TTC549 (cell line): Measurements from ENCODE around the gene MUC3A.

ENCODE experiments used
- FAIRE-seq: peaks from 2 replicates; lab custom pipeline; 2012; peaks lifted over from hg19 to GRCh38; lab: Jason Lieb, UNC

MUC3A gene

DNA sequence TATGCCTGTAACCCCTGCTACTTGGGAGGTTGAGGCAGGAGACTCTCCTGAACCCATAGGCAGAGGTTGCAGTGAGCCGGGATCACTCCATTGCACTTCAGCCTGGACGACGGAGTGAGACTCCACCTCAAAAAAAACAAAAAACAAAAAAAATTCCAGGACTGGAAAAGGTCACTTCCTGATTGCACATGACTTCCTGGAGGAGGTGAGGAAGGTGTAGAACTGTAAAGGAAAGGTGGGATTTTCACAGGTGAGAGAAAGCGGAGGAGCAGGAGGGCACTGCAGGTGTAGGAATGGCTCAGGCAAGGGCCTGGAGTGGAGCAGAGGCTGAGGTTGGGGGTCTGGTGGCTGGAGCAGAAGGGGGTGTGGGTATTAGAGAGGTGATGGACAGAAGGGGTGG, 3.2 kb upstream of the MUC3A start:
- FAIRE-seq: no peak

DNA sequence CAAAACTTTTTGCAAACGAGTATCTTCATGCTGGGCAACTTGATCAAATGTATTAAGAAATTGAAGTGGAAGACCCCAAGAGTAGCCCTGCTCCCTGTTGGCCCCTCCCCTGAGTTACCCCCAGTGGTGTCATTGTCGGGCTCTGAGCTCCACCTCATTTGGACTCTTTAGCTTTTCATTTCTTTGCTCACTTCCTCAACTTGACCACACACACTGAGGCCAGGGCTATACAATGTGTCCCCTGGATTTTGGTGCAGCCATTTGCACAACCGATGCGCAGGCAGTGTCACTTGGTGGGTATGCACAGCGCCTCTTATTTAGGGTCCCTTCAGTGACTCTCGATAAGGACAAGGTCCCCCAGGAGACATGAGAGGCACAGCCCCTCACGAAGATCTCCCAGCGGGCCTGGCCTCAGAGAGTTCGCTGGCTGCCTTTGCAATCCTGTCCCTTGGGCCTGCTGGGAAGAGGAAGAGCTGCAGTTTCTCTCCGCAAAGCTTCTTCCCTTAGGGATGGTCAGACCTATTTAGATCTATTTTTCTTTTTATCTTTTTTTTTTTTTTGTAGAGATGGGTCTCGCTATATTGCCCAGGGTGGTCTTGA, 2.5 kb upstream of the MUC3A start:
- no peak for FAIRE-seq

DNA sequence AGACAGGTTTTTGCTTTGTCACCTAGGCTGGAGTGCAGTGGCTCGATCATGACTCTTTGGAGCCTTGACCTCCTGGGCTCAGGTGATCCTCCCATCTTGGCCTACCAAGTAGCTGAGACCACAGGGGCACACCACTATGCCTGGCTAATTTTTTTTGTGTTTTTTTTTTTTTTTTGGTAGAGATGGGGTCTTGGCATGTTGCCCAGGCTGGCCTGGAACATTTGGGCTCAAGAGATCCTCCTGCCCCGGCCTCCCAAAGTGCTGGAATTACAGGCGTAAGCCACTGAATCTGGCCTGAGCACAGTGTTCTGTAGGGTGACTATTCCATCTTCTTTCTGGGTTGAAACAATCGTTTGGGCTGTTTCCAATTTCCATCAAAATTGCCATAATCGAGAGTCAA, 1.5 kb upstream of the MUC3A start:
- no peak for FAIRE-seq

DNA sequence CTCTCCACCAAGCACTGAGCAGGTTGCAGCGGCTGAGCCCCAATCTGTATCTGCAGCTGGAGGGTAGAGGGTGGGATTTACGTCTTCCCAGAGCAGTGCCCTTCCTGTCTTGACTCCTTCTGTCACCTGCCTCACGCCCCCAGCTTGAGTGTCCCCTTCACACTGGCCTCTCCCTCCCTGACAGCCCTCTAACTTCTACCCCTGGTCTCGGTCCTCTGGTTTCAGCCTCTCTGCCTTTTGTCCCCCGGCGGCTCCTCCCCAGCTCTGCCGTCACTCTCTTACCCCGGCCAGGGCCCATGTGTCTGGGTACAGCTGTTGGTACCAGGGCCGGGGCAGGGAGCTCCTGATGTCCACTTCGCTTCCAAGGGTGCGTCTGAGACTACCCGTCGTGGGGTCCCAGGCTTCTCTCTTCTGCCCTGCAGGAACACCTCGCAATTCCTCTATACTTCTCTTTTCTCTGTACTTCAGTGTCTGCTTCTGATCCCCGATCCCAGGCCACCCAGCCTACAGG, 654 bp downstream of the MUC3A start:
- no peak for FAIRE-seq

DNA sequence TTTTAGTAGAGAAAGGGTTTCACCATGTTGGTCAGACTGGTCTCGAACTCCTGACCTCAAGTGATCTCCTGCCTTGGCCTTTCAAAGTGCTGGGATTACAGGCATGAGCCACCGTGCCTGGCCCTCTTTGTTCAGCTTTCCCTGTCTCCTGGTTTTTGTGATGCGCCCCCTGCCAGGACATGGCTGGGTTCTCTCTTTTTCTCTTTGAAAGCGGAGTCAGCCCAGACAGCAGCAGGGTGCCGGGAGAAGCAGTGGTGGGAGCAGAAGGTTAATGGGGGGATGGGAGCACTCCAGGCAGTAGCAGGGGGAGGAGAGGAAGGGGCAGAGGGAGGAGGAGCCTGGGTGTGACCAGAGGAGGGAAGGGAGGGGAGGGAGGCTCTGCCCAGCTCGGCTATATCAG, 1.8 kb downstream of the MUC3A start:
- FAIRE-seq: no peak

DNA sequence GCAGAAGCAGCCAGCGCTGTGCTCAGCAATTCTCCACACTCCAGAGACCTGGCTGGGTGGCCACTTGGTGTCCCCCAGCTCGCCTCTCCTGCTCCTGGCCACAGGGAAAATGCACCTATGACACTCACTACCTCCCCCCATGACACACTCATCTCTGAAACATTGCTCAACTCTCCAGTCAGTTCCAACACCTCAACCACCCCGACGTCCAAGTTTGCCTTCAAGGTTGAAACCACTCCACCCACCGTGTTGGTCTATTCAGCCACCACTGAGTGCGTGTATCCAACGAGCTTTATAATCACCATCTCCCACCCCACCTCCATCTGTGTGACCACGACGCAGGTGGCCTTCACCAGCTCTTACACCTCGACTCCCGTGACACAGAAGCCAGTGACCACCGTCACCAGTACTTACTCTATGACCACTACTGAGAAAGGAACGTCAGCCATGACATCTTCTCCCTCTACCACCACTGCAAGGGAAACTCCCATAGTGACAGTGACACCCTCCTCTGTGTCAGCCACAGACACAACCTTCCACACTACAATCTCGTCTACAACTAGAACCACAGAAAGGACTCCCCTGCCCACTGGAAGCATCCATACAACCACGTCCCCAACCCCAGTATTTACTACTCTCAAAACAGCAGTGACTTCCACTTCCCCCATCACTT, 2.7 kb downstream of the MUC3A start:
- FAIRE-seq: no peak

DNA sequence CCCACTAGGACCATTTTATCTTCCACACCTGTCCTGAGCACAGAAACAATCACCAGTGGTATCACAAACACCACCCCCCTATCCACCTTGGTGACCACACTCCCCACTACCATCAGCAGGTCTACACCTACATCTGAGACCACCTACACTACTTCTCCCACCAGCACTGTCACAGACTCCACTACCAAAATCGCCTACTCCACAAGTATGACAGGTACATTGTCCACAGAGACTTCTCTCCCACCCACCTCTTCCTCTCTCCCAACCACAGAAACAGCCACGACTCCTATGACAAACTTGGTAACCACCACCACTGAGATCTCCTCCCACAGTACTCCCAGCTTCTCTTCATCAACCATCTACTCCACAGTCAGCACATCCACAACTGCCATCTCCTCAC, 3.3 kb downstream of the MUC3A start:
- FAIRE-seq: no peak

DNA sequence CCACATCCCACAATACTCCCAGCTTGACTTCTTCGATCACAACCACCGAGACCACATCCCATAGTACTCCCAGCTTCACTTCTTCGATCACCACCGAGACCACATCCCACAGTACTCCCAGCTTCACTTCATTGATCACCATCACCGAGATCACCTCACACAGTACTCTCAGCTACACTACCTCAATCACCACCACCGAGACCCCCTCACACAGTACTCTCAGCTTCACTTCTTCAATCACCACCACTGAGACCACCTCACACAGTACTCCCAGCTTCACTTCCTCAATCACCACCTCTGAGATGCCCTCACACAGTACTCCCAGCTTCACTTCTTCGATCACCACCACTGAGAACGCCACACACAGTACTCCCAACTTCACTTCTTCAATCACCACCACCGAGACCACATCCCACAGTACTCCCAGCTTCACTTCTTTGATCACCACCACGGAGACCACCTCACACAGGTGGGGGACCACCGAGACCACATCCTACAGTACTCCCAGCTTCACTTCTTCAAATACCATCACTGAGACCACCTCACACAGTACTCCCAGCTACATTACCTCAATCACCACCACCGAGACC, 8.6 kb downstream of the MUC3A start:
- no peak for FAIRE-seq

DNA sequence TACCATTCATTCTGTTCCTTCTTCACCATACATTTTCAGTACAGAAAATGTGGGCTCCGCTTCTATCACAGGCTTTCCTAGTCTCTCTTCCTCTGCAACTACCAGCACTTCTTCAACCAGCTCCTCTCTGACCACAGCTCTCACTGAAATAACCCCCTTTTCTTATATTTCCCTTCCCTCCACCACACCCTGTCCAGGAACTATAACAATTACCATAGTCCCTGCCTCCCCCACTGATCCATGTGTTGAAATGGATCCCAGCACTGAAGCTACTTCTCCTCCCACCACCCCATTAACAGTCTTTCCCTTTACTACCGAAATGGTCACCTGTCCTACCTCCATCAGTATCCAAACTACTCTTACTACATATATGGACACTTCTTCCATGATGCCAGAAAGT, 10.6 kb downstream of the MUC3A start:
- FAIRE-seq: no peak

DNA sequence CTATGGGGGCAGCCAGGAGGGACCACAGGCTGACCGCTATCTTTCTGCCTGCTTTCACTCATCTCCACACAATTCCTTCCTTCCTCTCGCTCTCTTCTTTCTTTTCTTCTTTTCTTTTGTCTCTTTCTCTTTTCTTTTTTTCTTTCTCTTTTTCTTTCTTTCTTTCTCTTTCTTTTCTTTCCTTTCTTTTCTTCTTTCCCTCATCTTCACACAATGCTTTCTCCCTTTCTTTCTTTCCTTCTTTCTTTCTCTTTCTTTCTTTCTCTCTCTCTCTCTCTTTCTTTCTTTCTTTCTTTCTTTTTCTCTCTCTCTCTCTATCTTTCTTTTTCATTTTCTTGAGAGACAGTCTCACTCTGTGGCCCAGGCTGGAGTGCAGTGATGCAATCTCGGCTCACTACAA, 13.2 kb downstream of the MUC3A start:
- no peak for FAIRE-seq

DNA sequence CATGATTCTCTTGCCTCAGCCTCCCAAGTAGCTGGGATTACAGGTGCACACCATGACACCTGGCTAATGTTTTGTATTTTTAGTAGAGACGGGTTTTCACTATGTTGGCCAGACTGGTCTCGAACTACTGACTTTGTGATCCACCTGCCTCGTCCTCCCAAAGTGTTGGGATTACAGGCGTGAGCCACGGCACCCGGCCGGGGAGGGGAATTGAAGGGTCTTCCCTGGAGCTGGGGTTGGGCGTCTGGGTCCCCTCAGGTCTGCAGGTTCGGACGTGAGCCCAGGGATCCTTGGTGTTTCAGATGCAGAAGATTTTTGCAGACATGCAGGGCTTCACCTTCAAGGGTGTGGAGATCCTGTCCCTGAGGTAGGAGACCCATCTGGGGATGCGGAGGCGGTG, 14.1 kb downstream of the MUC3A start:
- no peak for FAIRE-seq

DNA sequence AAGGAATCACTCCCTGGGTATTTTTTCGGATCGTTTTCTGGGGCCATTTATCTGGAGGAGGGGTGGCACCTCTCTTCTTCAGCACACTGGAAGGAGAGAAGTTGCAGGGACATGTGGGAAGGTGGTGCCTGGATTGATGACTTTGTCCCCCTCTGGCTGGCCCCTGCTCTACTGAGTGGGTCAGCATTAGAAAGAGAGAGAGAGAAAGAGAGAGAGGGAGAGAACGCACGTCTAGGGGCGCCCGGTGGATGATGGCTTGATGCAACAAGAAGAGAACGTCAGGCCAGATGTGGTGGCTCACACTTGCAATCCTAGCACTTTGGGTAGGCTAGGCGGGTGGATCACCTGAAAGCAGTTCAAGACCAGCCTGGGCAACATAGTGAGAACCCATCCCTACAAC, 14.5 kb downstream of the MUC3A start:
- FAIRE-seq: no peak

DNA sequence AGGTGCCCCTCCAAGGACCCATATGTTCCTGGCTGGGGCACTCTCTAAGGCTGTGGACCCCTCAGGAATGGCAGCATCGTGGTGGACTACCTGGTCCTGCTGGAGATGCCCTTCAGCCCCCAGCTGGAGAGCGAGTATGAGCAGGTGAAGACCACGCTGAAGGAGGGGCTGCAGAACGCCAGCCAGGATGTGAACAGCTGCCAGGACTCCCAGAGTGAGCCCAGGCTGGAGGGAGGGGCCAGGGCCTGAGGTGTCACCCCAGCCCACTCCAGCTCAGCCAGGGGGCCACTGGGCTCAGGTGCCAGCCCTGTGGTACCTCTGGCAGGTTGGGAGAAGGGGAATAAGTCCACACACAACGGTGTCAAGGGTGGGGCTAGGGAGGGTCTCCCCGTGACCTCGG, 15.3 kb downstream of the MUC3A start:
- FAIRE-seq: no peak

DNA sequence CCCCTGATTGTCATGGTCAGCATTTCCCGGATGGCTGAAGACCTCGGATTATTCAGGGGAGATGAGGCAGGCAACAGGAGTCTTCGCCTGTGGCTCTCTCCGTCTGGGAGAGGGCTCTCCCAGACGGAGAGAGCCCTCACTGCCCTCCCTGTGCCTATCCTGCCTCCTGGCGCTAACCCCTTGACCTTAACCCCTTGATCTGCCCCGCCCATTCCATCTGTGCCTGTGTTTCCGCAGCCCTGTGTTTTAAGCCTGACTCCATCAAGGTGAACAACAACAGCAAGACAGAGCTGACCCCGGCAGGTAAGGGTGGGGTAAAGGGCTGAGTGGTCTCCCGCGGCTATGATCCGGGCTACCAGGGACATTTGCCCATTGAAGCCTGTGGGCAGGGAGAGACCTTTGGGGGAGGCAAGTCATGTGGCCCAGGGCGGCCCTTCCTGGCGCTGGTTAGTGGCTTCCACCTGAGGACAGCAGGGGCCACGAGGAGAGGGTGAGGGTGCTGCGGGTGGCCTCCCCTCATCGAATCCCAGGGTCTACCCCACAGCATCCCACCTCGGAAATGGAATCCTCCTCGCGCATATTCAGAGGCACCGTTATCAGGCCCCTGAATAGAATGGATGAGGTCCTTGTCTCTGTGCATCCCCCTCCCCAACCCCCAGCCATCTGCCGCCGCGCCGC, 15.8 kb downstream of the MUC3A start:
- no peak for FAIRE-seq

DNA sequence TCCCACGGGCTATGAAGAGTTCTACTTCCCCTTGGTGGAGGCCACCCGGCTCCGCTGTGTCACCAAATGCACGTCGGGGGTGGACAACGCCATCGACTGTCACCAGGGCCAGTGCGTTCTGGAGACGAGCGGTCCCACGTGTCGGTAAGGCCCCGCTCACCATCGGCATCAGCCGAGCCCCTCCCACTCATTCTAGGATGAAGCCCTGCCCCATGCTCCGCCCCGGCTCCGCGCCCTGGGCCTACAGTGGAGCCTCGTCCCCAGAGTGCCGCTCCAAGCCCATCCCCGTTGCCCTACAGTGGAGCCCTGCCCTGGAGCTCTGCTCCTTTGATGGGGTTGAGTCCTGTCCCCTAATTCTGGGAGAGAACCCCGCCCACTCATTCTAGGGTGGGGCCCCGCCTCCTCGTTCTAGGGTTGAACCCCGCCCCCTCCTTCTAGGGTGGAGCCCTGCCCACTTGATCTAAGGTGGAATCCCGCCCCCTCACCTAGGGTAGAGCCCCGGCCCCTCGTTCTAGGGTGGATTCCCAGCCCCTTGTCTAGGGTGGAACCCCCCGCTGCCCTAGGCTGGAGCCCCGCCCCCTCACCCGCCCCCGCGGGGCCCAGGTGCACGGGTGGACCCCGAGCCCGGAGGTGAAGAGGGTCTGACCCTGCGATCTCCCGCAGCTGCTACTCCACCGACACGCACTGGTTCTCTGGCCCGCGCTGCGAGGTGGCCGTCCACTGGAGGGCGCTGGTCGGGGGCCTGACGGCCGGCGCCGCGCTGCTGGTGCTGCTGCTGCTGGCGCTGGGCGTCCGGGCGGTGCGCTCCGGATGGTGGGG, 16.6 kb downstream of the MUC3A start:
- FAIRE-seq: no peak

DNA sequence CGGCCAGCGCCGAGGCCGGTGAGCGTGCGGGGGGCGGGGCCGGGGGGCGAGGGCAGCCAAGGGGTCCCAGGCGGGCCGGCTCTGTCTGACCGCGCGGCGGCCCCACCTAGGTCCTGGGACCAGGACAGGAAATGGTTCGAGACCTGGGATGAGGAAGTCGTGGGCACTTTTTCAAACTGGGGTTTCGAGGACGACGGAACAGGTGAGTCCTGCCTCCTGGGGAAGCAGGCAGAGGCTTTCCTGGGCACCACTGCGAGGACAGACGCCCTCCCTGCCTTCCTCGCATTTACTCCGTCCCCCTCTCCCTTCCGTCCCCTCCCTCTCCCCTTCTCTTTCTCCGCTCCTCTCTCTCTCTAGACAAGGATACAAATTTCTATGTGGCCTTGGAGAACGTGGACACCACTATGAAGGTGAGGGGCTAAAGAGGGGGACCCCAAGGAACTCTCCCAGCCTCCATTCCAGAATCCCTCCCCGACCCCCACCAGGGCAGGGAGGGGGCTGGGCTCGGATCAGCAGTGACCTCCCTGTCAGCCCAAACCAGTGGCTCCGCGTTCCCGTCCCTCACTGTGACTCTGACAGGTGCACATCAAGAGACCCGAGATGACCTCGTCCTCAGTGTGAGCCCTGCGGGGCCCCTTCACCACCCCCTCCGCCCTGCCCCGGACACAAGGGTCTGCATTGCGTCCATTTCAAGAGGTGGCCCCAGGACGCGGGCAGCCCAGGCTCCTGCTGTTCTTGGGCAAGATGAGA, 17.4 kb downstream of the MUC3A start:
- FAIRE-seq: no peak

DNA sequence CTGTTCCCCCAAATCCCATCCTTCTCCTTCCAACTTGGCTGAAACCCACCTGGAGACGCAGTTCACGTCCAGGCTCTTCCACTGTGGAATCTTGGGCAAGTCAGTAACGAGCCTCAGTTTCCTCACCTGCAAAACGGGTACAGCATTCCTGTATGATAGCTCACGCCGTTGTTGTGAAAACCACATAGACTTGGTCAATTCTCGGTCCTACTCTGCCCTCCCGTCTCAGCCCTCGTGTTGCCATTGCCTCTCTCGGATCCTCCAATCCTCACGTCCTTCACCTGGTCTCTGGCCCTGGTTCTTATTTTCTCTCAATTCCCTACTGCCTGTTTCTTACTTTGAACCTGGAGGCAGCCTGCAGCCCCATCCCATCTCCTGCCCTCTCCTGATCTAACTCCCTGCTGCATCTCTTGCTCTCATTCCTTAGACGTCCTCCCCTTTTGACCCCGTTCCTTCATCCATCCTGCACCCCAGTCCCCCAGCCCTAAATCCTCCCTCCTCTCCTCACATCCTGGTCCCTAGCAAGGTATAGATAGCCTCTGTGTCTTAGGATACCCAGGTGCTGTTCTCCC, 18.0 kb downstream of the MUC3A start:
- FAIRE-seq: no peak

DNA sequence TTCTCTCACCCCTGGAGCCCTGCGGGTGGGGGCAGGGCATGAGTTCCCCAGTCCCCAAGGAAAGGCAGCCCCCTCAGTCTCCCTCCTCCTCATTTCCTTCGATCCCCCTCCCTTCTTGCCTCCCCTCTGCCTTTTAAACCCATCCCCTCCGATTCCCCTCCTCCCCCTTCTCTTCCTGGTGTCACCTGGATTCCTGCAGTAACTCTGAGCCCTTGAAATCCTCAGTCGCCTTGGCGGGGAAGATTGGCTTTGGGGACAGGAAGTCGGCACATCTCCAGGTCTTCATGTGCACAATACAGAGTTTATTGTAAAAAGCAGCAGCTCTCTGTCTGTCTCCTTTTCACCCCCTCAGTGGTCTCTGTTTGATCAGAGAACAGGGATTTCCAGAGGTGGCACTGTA, 18.7 kb downstream of the MUC3A start:
- FAIRE-seq: no peak

DNA sequence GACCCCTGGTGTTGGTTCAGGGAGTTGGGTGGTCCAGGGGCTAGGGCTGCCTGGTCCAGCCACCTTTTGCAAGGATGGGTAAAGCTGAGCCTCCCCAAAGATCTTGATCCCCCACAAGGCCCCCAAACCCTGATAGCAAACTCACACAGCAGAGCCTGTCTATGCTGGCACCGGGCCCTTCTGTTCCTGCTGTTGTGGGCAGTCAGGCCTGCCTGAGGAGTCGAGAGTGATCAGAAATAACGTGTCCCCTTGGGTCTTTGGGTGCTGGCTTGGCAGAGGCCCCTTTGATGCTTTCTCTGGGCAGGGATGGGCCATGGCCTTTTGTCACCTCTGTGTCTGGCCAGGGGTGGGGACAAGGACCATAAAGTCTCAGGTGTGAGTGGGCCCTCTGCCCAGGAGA, 19.3 kb downstream of the MUC3A start:
- no peak for FAIRE-seq

DNA sequence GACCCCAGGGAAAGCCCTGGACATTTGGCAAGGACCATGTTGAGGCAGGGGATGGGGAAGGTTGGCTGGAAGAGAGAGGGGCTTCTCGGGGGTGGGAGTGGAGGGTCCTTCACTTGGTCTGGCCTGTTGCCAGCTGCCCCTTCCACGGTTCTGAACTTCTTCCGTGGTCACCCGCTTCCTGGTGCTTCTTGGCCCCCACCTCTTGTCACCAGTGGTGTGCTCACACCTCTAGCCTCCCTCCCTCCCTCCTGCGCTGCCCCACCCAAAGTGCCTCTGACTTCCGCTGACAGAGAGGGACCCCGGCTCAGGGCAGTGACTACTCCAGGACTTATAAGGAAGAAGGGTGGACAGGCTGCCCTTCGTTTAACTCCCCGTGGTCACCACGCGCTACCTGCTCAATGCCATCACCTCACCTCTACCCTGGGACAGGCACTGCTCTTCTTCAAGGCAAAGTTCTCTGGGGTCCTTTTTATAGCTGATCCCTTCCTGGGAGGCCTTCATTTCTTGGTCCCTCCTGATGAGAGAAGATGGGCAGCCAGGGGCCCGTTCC, 19.8 kb downstream of the MUC3A start, which contains the start of gene MUC12:
TSS of gene MUC12 (plus strand) at position 500 of the 550 bp plus-strand sequence. CDS start 58 bp downstream, outside the sequence.
- no peak for FAIRE-seq
